CD14-positive monocyte (primary cell): ENCODE results near the gene NETO1. TPM values are rescaled to one million over a fixed set of nuclear protein-coding genes. Genes with fewer than 3 reads are reported as not detected.

ENCODE experiments used
- DNase-seq, 3 donors: peaks; one replicate each; pipeline ENCODE4 v3.0.0-alpha.2; 2011 to 2022
- H2AFZ ChIP-seq: 2 replicates; pipeline ENCODE4 v1.6.0; 2012; ENCODE audit warnings: mild to moderate bottlenecking, low read depth, low read length, inconsistent platforms; ENCODE audit not compliant: insufficient read depth, poor library complexity, severe bottlenecking
- H3K27ac ChIP-seq, 2 donors: 1 replicate in 1 of 2; 2 replicates in 1 of 2; pipeline ENCODE4 v1.5.1; 2012 to 2013; ENCODE audit warnings: low read length in 2 of 2, control low read depth in 1 of 2, inconsistent platforms in 1 of 2, low read depth in 1 of 2, mild to moderate bottlenecking in 1 of 2
- H3K27me3 ChIP-seq, 2 donors: one replicate each; pipeline versions ENCODE4 v1.6.0 to v1.6.1; 2011 to 2013; ENCODE audit warnings: low read length in 2 of 2; ENCODE audit not compliant: control insufficient read depth in 2 of 2, insufficient read depth in 2 of 2
- H3K36me3 ChIP-seq, 2 donors: replicated peaks in 1 of 2; 1 replicate in 1 of 2; 2 replicates in 1 of 2; pipeline versions ENCODE4 v1.5.1 to v1.6.1; 2012 to 2013; ENCODE audit warnings: low read length in 2 of 2, control low read depth in 1 of 2, inconsistent platforms in 1 of 2, mild to moderate bottlenecking in 1 of 2; ENCODE audit not compliant: insufficient read depth in 2 of 2, control insufficient read depth in 1 of 2
- H3K4me1 ChIP-seq, 2 donors: 1 replicate in 1 of 2; 2 replicates in 1 of 2; pipeline versions ENCODE4 v1.5.1 to v1.6.1; 2012 to 2013; ENCODE audit warnings: low read length in 2 of 2, control low read depth in 1 of 2, inconsistent platforms in 1 of 2, mild to moderate bottlenecking in 1 of 2, moderate library complexity in 1 of 2; ENCODE audit not compliant: insufficient read depth in 2 of 2, control insufficient read depth in 1 of 2
- H3K4me2 ChIP-seq: replicated peaks from 2 replicates; pipeline ENCODE3; 2012; ENCODE audit warnings: low read length, moderate library complexity, mild to moderate bottlenecking; ENCODE audit not compliant: poor library complexity, severe bottlenecking; ENCODE audit errors: extremely low read depth
- H3K4me3 ChIP-seq, 3 experiments: fragments of 200-600 bp in 1 of 3; sonication (generic) in 1 of 3; replicated peaks in 1 of 3; 1 replicate in 2 of 3; 2 replicates in 1 of 3; pipeline ENCODE4 v1.5.1; 2011 to 2013; ENCODE audit warnings: low read length in 3 of 3, mild to moderate bottlenecking in 3 of 3, control low read depth in 2 of 3, low read depth in 2 of 3, inconsistent platforms in 1 of 3, moderate library complexity in 1 of 3
- H3K79me2 ChIP-seq: 2 replicates; pipeline ENCODE4 v1.6.0; 2012; ENCODE audit warnings: mild to moderate bottlenecking, control low read depth, inconsistent platforms, low read length, moderate library complexity; ENCODE audit not compliant: insufficient read depth
- H3K9ac ChIP-seq: 2 replicates; pipeline ENCODE4 v1.6.0; 2017; ENCODE audit warnings: low read length, mild to moderate bottlenecking; ENCODE audit not compliant: insufficient read depth, poor library complexity, severe bottlenecking
- H3K9me3 ChIP-seq, 2 donors: replicated peaks in 1 of 2; 1 replicate in 1 of 2; 2 replicates in 1 of 2; pipeline versions ENCODE4 v1.5.1 to v1.6.1; 2012 to 2013; ENCODE audit warnings: low read length in 2 of 2, control low read depth in 1 of 2; ENCODE audit not compliant: control insufficient read depth in 1 of 2, insufficient read depth in 1 of 2
- H4K20me1 ChIP-seq: 2 replicates; pipeline ENCODE4 v1.6.0; 2012; ENCODE audit warnings: mild to moderate bottlenecking, low read length, control low read depth, moderate library complexity; ENCODE audit not compliant: insufficient read depth
- H3K27ac Mint-ChIP-seq, 7 donors: one replicate each; pipeline ENCODE4 v1.8.0; 2020; ENCODE audit warnings: mild to moderate bottlenecking in 7 of 7, mixed read lengths in 7 of 7, moderate library complexity in 6 of 7, inconsistent platforms in 2 of 7
- H3K27me3 Mint-ChIP-seq, 3 donors: one replicate each; pipeline ENCODE4 v1.8.0; 2021 to 2022; ENCODE audit warnings: low read depth in 3 of 3, mild to moderate bottlenecking in 3 of 3, mixed read lengths in 3 of 3, moderate library complexity in 3 of 3, inconsistent platforms in 1 of 3
- H3K36me3 Mint-ChIP-seq, 2 donors: one replicate each; pipeline ENCODE4 v1.8.0; 2020; ENCODE audit warnings: mixed read lengths in 2 of 2, inconsistent platforms in 1 of 2, mild to moderate bottlenecking in 1 of 2
- H3K4me1 Mint-ChIP-seq: one replicate; pipeline ENCODE4 v1.8.0; 2020; ENCODE audit warnings: mild to moderate bottlenecking, mixed read lengths
- H3K4me3 Mint-ChIP-seq, 2 donors: one replicate each; pipeline ENCODE4 v1.8.0; 2020; ENCODE audit warnings: mild to moderate bottlenecking in 2 of 2, mixed read lengths in 2 of 2, moderate library complexity in 1 of 2
- H3K9me3 Mint-ChIP-seq, 7 donors: one replicate each; pipeline ENCODE4 v1.8.0; 2020 to 2022; ENCODE audit warnings: mixed read lengths in 7 of 7, mild to moderate bottlenecking in 6 of 7, moderate library complexity in 6 of 7, inconsistent platforms in 2 of 7
- WGBS: methylation state at CpG from one replicate; pipeline ENCODE4 v1.1.5; 2013; ENCODE audit warnings: missing lambda C conversion rate; ENCODE audit not compliant: insufficient coverage; 5-methylcytosine and 5-hydroxymethylcytosine counted together
- intact Hi-C, 2 donors: fragments of 100-400 bp; cut with micrococcal nuclease; formaldehyde crosslinking; loops; one replicate each; pipeline versions ENCODE4 v1.15.0 to v1.15.1; 2023
- polyA minus RNA-seq: library from RNA; depleted of rRNA, polyadenylated mRNA; stranded (reverse); fragments of >200 nt; gene quantifications from 2 replicates; pipeline ENCODE4 v1.2.3, GENCODE V29; 2012
- polyA plus RNA-seq, 3 donors: library from polyadenylated mRNA; depleted of rRNA in 1 of 3; unstranded in 2 of 3; stranded (reverse) in 1 of 3; fragments of 300-500 nt in 2 of 3; fragments of >200 nt in 1 of 3; fragmentation: Illumina TruSeq in 2 of 3; gene quantifications; 1 replicate in 2 of 3; 2 replicates in 1 of 3; pipeline ENCODE4 v1.2.3, GENCODE V29; 2012 to 2021
- total RNA-seq, 12 experiments: library from RNA in 1 of 12; stranded (reverse) in 1 of 12; fragments of 120-200 nt in 1 of 12; gene quantifications; one replicate each; pipeline ENCODE4 v1.2.4 and lab custom pipeline; 2013 to 2026; ENCODE audit warnings: mixed read lengths in 6 of 12, inconsistent platforms in 1 of 12
- TF ChIP-seq, protein P1 (sequence below): fragments of 200-600 bp; IDR thresholded peaks from one replicate; pipeline ENCODE4 v1.8.0; 2022; ENCODE audit warnings: antibody characterized with exemption, mild to moderate bottlenecking

Gene NETO1
- 0.06 TPM for total RNA-seq (2013)
- not detected for polyA plus RNA-seq
- polyA minus RNA-seq, result not detected in 2 replicates
- 0 to 1.4 (median 0.06) reads per million in 11 experiments for total RNA-seq (lab: John Stamatoyannopoulos, UW)

- no peaks in the 10 kb centered on the region for H3K4me1 ChIP-seq
- H4K20me1 ChIP-seq, result no peaks in the 10 kb centered on the region
- Mint-ChIP-seq H3K9me3 (peaks cover 0 to 8% (median 2%) of the 10 kb centered on the region in 7 donors), H3K4me3 (peak within 1 kb of the TSS in 1 of 2 donors; percentile 86), H3K36me3 (no peaks in the 10 kb centered on the region), H3K4me1 (no peaks in the 10 kb centered on the region), H3K27ac (no peak within 1 kb of the TSS), H3K27me3 (peaks cover 39 to 49% (median 48%) of the 10 kb centered on the region in 3 donors)
- TF ChIP-seq, protein P1, sequence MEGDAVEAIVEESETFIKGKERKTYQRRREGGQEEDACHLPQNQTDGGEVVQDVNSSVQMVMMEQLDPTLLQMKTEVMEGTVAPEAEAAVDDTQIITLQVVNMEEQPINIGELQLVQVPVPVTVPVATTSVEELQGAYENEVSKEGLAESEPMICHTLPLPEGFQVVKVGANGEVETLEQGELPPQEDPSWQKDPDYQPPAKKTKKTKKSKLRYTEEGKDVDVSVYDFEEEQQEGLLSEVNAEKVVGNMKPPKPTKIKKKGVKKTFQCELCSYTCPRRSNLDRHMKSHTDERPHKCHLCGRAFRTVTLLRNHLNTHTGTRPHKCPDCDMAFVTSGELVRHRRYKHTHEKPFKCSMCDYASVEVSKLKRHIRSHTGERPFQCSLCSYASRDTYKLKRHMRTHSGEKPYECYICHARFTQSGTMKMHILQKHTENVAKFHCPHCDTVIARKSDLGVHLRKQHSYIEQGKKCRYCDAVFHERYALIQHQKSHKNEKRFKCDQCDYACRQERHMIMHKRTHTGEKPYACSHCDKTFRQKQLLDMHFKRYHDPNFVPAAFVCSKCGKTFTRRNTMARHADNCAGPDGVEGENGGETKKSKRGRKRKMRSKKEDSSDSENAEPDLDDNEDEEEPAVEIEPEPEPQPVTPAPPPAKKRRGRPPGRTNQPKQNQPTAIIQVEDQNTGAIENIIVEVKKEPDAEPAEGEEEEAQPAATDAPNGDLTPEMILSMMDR, result no peak
- intact Hi-C loops, result no loop called here
- peaks cover 24 to 45% of the 10 kb centered on the region in 2 donors for H3K27me3 ChIP-seq
- DNase-seq, result no peak
- H3K9ac ChIP-seq, result no peak within 1 kb of the TSS
- no peak within 1 kb of the TSS for H3K4me2 ChIP-seq
- peaks cover 0 to 7% of the 10 kb centered on the region in 2 donors for H3K9me3 ChIP-seq
- no peaks in the 10 kb centered on the region for H3K79me2 ChIP-seq
- H3K36me3 ChIP-seq, result no peaks in the 10 kb centered on the region
- H3K4me3 ChIP-seq, result no peak within 1 kb of the TSS
- WGBS, result under 1% methylated on average over 43 of the region's 85 CpGs
- H3K27ac ChIP-seq, result no peak within 1 kb of the TSS
- H2AFZ ChIP-seq, result no peak within 1 kb of the TSS
Observed at GRCh38 chr18:72867746-72868584, at the start of gene NETO1. NETO1 (minus strand) TSS chr18:72867987; CDS start chr18:72867291, 696 bp downstream.

- Histone ChIP-seq H3K79me2 (no peaks in the 10 kb centered on the region), H3K27ac (no peak overlapping the region), H2AFZ (no peak overlapping the region), H3K4me3 (no peak overlapping the region), H3K27me3 (no peaks in the 10 kb centered on the region), H3K4me2 (no peak overlapping the region), H3K9ac (no peak overlapping the region), H3K4me1 (no peaks in the 10 kb centered on the region), H3K9me3 (no peaks in the 10 kb centered on the region), H4K20me1 (no peaks in the 10 kb centered on the region), H3K36me3 (no peaks in the 10 kb centered on the region)
- Mint-ChIP-seq H3K9me3 (no peaks in the 10 kb centered on the region), H3K27ac (no peak overlapping the region), H3K4me3 (no peak overlapping the region), H3K27me3 (no peaks in the 10 kb centered on the region), H3K4me1 (no peaks in the 10 kb centered on the region), H3K36me3 (no peaks in the 10 kb centered on the region)
- WGBS, result no CpG with 5 or more reads among the region's 5 CpGs
- DNase-seq, result no peak
- intact Hi-C loops, result no loop called here
- TF ChIP-seq, protein P1, result no peak
Observed at GRCh38 chr18:72910045-72910444, 42.3 kb upstream of the NETO1 start.
